PC-3 (cell line): ENCODE data around the gene SMYD3.

Experiments used
- EZH2 ChIP-seq: fragments of 300-600 bp; sonication (generic); IDR thresholded peaks from one replicate; pipeline ENCODE4 v1.6.1; 2017; ENCODE audit warnings: antibody characterized with exemption, mild to moderate bottlenecking, low read length; ENCODE audit not compliant: unreplicated experiment
- EZH2phosphoT487 ChIP-seq: fragments of 300-600 bp; sonication (generic); IDR thresholded peaks from 2 replicates; pipeline ENCODE4 v1.6.1; 2018; ENCODE audit warnings: mild to moderate bottlenecking, antibody characterized with exemption, low read length, borderline replicate concordance
- TF ChIP-seq, protein P1 (sequence below): fragments of 300-600 bp; sonication (generic); conservative IDR thresholded peaks from 2 replicates; pipeline ENCODE4 v1.5.1; 2017; ENCODE audit warnings: antibody characterized with exemption, low read depth, mild to moderate bottlenecking, low read length

DNA sequence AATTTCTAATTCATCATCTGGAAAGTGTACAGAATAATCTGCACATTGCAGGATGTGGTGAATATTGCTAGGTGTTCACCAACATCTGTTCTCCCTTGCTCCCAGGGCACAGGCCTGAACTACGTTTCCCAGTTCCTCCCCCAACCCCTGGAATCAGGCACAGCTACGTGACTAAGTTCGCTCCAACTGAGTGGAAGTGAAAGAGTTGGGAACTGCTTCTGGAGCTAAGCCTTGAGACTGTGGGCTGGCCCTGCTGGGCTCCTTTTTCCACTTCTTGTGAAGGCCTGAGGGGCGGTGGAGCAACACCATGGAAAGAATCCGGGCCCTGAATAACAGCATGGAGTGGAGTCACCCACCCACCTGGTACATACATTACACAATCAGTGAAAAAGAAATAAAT lies 534.6 kb downstream of the SMYD3 start:
- TF ChIP-seq, protein P1, sequence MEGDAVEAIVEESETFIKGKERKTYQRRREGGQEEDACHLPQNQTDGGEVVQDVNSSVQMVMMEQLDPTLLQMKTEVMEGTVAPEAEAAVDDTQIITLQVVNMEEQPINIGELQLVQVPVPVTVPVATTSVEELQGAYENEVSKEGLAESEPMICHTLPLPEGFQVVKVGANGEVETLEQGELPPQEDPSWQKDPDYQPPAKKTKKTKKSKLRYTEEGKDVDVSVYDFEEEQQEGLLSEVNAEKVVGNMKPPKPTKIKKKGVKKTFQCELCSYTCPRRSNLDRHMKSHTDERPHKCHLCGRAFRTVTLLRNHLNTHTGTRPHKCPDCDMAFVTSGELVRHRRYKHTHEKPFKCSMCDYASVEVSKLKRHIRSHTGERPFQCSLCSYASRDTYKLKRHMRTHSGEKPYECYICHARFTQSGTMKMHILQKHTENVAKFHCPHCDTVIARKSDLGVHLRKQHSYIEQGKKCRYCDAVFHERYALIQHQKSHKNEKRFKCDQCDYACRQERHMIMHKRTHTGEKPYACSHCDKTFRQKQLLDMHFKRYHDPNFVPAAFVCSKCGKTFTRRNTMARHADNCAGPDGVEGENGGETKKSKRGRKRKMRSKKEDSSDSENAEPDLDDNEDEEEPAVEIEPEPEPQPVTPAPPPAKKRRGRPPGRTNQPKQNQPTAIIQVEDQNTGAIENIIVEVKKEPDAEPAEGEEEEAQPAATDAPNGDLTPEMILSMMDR, result no peak
- TF ChIP-seq EZH2phosphoT487 (no peak), EZH2 (no peak)
